NK-92 treated with Interleukin-12 subunit alpha and Interleukin-12 subunit beta, amount 100 ng/mL, for 24 hours (cell line): Measurements from ENCODE around the gene TRPM4.

Source experiments
- DNase-seq: peaks from one replicate; lab custom pipeline; 2025; lab: John Stamatoyannopoulos, UW

TRPM4 gene

GRCh38 chr19:49231804-49232203 lies 74.2 kb downstream of the TRPM4 start:
- no peak for DNase-seq

GRCh38 chr19:49233163-49233562 lies 75.6 kb downstream of the TRPM4 start:
- no peak for DNase-seq

GRCh38 chr19:49241769-49242168 lies 84.2 kb downstream of the TRPM4 start:
- no peak for DNase-seq

- no peak for DNase-seq
These were observed 85.5 kb downstream of the TRPM4 start for GRCh38 chr19:49243129-49243528.

- no peak for DNase-seq
These were observed 86.1 kb downstream of the TRPM4 start for GRCh38 chr19:49243726-49244125.

- no peak for DNase-seq
These were observed 86.7 kb downstream of the TRPM4 start for GRCh38 chr19:49244256-49244655.

- no peak for DNase-seq
These were observed 90.1 kb downstream of the TRPM4 start for GRCh38 chr19:49247676-49248075.

- DNase-seq, result no peak
These were observed 92.3 kb downstream of the TRPM4 start for GRCh38 chr19:49249933-49250332.

- DNase-seq, result no peak
These were observed 98.1 kb downstream of the TRPM4 start for GRCh38 chr19:49255674-49256073.

- DNase-seq, result no peak
These were observed 99.1 kb downstream of the TRPM4 start for GRCh38 chr19:49256691-49257090.
